Measurements from ENCODE around the gene KRTAP10-8.
"Not testable (repeated sequence)": the region's sequence is repeated elsewhere in the genome, so short reads cannot be mapped to it uniquely, and the experiment has no call there.

Gene KRTAP10-8

DNA sequence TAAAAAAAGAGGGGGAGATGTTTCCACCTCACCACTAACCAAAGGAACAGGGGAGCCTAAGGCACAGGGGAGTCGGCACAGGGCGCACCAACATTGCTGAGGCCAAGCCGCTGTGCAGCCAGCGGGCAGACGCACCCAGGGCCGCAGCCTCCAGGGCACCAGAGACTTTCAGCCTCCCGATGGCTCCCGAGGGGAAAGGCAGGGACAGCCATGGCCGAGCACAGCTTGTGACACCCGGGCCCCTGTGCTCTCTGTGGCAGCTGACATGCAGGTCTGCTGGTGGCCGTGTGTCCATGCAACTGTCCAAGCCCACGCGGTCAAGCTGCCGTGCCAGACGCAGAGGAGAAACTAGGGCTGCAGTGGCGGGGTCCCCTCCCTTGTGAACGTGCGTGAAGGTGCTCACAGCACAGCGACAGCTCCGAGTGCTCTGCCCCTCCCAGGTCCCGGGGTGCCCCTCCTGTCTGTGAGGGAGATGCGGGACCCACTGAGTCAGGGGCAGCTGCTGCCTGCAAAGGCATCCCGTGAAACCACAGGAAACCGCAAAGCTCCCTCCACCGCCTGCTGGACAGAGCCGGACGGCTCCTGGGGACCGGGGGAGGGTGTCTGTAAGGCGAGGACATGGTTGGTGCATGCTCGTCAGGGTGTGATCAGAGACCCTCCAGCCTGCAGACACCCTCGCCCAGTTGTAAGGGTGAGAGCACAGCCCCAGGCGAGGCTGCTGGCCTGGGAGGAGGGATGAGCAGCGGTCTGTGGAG lies 36.9 kb downstream of the KRTAP10-8 start:
- DNase-seq, result no peak

DNA sequence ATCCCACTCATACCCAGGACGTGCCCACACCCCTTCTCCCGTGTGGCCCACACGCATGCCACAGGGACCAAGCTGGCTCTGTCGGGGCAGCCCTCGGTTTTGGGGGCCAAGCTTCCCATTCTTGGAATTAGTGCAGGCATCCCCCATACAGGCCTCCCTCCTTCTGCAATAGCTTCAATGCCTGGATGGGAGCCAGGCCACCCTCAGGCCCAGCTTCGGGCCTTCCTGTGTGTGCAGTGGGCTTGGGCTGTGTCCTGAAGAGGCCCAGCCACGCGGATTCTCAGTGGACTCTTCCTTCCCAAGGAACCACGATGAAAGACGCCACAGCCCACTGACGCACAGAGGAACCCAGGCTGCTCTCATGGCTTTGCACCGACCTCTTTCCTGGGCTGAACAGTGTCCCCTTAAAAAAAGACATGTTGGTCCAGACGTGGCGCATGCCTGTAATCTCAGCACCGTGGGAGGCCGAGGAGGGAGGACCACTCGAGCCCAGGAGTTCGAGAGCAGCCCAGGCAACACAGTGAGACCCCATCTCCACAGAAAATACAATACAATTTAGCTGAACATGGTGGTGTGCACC lies 37.7 kb downstream of the KRTAP10-8 start:
- no peak for DNase-seq

DNA sequence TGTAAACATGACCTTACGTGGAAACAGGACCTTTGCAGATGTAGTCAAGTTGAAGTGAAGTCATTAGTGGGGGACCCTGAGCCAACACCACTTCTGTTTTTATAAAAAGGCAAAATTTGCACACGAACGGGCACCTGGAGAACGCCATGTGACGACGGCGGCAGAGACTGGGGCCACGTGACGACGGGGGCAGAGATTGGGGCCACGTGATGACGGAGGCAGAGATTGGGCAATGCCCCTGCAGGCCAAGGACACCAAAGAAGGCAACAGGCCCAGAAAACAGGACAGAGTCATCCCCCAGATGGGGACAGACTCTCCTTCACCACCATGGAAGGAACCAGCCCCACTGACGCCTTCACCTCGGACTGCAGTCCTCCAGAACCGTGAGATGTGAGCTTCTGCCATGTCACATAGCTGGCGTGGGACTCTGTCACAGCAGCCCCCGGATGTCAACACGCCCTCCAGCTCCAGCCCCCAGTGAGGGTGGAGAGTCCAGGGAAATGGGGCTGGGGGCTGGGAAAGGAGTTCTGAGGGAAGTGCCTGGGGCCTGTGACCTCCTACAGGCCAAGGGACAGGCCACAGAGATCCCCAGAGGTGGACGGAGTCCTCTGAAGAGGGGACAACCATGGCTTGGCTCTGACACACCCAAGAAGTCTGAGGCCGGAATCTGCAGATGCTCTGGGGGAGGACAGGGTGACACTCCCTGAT lies 38.5 kb downstream of the KRTAP10-8 start:
- no peak for DNase-seq

DNA sequence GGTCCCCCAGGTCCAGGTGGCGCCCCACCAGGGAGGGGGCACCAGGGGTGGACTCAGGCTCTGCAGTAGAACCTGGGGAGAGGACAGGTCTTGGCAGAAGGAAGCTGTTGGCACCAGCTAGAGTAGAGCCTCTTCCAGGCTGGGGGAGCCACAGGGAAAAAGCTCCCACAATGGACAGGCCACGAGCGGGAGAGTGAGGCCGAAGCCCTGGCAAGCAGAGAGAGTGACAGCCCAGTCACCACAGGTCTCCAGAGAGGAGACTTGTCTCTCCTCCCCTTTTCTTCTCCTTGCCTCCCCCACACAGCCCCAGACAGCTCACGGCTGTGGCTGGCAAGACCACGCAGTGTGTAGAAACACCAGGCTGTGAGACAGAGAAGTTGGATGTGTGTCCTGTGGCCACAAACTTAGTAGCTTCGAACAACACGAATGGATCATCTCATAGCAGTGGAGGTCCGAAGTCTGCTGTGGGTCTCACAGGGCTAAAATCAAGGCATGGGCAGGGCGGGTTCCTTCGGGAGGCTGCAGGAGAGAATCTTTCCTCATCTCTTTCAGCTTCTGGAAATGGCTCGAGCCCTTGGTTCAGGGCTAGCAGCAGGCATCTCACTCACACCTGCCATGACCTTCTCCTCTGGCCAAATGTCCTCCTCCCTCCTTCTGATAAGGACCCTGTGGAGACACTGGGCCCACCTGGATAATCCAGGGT lies 39.2 kb downstream of the KRTAP10-8 start:
- no peak for DNase-seq

DNA sequence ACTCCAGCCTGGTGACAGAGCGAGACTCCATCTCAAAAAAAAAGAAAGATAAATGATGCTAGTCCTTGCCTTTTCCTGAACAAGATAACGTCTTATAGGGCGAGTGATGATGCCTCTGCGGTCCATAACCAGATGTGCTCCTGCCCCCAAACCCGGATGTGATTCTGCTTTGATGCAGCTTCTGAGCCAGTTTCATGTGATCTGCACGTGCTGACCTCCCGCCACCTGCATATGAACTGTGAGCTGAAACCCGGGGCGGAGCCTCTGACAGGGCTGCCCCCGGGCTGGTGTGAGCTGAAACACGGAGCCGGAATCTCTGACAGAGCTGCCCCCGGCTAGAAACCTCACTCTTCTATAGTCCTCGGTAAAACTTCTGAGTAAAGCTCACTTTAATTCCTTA lies 41.2 kb downstream of the KRTAP10-8 start:
- no peak for DNase-seq

DNA sequence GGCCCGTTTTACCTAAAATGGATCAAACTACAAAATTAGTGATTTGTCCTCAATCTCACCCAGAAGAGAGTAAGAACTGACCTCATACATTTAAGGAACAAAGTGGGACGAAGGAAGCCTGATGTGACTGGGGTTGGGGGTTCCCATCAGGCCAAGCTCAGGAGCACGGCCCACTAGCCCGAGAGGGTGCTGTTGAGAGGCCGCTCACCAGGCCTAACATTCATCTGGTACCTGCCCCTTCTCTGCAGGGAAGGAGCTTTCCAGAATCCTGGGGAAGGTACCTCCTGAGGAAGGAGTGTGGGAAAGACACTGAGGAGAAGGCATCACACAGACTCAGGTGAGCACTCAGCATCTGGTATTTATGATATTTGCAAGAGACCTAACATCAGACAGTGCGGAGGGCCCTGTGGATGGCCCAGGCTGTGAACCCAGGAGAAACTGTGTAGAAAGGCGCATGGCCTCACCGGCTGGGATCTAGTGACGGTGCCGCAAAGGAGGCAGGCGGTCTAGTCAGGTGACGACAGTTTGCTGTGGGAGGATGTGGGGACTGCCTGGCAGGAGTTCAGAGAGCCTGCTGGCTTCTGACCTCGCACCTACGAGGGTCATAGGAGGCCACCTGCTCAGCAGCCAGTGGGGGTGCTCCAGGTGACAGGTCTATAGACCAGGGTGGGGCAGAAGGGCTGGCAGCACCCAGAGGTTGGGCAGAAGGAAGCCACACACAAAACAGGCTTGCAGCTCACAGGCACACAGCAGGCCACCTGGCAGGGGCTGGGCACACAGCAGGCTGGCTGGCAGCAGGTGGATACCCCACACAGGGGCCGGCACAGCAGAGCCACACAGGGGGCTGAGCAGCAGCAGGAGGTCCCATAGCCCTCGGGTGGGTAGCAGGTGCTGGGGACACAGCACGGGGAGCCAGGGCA lies 42.0 kb downstream of the KRTAP10-8 start:
- no peak for DNase-seq

DNA sequence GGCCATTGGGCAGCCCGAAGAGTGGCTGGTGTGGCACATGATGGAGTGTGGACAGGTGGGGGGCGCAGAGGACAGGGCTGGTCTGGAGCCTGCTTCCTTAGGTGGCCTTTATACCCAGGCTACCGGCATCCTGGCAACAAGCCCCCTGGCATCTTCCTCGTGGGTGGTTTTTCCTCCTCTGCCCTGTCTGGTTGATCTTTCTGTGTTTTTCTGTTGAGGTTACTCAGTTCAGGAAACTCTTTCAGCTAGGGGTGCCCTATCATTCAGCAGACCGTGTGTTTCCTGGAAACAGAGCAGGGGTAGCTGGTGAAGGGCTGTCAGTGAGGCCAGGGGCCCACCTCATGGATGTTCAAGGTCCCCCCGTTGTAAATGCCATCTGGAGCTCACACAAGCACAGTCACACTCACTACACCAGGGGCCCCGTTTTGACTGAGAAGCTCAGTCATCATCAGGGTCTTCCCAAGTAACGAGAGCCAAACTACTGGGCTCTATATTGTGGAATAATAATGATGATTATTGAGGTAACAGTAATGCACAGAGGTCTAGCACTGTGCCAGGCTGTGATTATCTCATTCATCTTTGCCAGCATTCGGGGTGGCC lies 42.8 kb downstream of the KRTAP10-8 start, which contains the start of gene KRTAP12-4:
Gene KRTAP12-4 (minus strand): TSS at position 84 of the 600 bp plus-strand sequence. CDS start 45 bp downstream, at position 39.
- no peak for DNase-seq

DNA sequence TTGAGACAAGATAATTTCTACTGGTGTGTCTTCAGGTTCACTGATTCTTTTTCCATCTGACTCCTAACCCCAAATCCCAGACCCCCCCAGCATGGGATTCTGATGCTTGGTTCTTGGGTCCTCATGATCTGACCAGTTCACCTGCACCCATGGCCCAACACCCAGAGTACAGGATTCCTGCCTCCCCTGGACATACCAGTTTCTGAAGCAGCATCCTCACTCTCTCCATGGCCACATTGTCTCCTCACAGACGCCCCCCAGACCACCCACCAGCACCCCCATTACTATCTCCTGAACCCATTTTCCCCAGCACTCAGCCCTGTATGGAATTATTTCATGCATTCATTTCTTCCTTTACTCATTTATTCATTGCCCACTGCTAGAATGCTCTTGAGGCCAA lies 45.0 kb downstream of the KRTAP10-8 start:
- DNase-seq, result no peak

DNA sequence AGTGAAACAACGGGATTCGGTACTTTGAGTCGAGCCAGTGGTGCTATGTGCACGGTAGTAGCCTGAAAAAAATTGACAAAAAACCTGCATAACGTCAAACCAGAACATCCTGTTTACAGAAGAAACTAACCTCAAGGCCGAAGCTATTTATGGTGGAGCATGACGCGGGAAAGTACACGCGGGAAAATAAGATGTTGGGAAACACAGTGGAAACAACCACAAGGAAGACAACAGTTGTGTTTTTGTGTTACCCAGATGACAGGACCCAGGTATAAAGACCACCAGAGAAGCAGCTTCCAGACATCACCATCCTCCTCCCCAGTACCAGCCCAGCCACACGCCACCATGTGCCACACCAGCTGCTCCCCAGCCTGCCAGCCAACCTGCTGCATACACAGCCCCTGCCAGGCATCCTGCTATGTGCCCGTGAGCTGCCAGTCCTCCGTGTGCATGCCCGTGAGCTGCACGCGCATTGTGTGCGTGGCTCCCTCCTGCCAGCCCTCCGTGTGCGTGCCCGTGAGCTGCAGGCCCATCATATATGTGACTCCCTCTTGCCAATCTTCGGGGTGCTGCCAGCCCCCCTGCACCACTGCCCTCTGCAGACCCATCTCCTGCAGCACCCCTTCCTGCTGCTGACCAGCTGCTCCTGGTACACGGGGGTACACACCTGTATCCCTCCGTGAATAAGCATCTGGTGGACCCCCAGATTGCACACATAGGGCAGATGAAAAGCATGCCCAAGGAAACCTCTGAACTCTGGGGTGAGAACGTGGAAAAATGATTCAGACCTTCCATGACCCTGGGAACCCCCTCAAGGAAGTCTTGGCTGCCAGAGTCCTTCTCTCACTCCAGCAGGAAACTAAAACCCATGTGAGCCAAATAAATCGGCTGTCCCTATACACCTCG lies 46.0 kb downstream of the KRTAP10-8 start, which contains the start of gene KRTAP12-3:
Gene KRTAP12-3 (plus strand): TSS at position 298 of the 906 bp plus-strand sequence. CDS start 48 bp downstream, at position 346.
- no peak for DNase-seq

DNA sequence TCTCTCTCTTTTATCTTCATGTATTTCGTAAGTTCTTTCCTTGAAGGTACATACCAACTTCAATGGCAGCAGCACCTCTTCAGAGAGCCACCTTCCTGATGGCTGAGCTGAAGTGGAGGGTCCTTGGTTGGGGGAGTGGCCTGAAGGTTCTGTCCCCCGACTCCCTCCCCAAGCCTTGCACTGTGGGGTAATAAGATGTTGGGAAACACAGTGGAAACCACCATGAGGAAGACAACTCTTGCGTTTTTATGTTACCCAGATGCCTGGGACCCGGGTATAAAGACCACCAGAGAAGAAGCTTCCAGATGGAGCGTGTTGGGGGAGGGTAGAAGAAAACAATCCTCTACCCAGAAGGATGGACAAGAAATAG lies 46.6 kb downstream of the KRTAP10-8 start:
- DNase-seq, result no peak

DNA sequence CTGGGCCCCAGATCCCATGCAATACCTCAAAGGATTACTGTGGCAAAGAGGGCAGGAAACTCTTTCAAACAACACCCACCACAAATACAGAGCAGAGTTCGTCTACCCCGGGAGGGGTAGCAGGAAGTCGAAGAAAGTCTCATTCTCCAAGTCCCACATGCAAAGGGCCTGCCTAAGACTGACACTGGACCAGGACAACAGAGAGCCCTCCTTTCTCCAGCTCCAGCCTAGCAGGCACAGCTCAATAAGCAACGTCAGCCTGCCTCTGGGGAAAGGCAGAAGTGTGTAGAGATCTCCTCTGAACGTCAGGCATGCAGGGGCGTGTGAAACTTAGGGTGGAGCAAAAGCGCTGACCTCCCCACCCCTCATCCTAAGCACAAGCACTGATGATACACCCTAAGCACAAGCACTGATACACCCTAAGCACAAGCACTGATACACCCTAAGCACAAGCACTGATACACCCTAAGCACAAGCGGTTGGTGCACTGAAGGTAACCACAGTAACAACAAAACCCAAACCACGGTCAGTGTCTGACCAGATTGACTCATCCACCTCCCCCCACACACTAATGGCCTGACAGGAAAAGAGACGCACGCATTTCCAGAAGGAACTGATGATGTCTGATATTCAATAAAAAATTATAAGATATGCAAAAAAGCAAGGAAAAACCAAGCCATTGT lies 47.2 kb downstream of the KRTAP10-8 start:
- no peak for DNase-seq

DNA sequence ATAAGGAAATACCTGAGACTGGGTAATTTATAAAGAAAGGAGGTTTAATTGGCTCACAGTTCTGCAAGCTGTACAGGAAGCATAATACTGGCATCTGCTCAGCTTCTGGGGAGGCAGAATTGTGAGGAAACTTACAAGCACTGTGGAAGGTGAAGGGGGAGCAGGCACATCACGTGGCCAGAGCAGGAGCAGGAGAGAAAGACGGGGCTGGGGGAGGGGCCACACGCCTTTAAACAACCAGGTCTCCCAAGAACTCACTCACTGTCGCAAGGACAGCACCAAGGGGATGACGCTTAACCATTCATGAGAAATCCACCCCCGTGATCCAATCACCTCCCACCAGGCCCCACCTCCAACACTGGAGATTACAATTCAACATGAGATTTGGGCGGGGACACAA lies 49.7 kb downstream of the KRTAP10-8 start:
- DNase-seq, result not testable (repeated sequence)

Data from NCI-H774 (cell line).